ENCODE data around the gene TRIM7. TPM values are rescaled to one million over a fixed set of nuclear protein-coding genes. Genes with fewer than 3 reads are reported as not detected.
"Not testable (repeated sequence)": the region's sequence is repeated elsewhere in the genome, so short reads cannot be mapped to it uniquely, and the experiment has no call there.

The TRIM7 gene
- total RNA-seq, 1 donor from 2014 or later, result 20.8 TPM

DNA sequence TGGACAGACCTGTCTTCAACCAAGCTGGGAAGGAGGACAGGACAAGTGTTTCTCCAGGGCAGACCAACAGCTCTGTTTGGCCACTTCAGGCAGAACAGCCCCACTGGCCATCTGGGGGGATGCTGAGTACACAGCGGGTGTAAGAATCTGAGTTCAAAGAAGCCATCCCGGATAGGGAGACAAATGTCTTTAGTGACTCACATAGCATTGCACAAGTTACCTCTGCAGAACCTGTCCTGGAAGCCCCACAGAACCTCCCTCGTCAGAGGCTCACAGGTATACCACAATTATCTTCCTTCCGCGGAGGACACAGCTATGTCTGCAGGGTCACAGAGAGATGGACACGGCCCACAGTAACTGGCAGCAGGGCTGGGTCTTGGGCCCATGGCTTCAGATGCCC, 55.6 kb downstream of the TRIM7 start:
- Histone ChIP-seq H3K36me3 (ENCODE audit: control insufficient read depth, insufficient read depth, low read length) (no peaks in the 10 kb centered on the region), H3K27me3 (ENCODE audit: control insufficient read depth, insufficient read depth, low read length) (no peaks in the 10 kb centered on the region), H3K4me3 (ENCODE audit: low read depth, low read length) (no peak overlapping the region)
- DNase-seq (ENCODE audit: low read depth) (peak; percentile 63), FAIRE-seq (peak; percentile 73)
- TF ChIP-seq, protein P1, sequence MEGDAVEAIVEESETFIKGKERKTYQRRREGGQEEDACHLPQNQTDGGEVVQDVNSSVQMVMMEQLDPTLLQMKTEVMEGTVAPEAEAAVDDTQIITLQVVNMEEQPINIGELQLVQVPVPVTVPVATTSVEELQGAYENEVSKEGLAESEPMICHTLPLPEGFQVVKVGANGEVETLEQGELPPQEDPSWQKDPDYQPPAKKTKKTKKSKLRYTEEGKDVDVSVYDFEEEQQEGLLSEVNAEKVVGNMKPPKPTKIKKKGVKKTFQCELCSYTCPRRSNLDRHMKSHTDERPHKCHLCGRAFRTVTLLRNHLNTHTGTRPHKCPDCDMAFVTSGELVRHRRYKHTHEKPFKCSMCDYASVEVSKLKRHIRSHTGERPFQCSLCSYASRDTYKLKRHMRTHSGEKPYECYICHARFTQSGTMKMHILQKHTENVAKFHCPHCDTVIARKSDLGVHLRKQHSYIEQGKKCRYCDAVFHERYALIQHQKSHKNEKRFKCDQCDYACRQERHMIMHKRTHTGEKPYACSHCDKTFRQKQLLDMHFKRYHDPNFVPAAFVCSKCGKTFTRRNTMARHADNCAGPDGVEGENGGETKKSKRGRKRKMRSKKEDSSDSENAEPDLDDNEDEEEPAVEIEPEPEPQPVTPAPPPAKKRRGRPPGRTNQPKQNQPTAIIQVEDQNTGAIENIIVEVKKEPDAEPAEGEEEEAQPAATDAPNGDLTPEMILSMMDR (IDR thresholded peaks at IDR 0.05; ENCODE audit: insufficient read depth, low read length, severe bottlenecking), result no peak

DNA sequence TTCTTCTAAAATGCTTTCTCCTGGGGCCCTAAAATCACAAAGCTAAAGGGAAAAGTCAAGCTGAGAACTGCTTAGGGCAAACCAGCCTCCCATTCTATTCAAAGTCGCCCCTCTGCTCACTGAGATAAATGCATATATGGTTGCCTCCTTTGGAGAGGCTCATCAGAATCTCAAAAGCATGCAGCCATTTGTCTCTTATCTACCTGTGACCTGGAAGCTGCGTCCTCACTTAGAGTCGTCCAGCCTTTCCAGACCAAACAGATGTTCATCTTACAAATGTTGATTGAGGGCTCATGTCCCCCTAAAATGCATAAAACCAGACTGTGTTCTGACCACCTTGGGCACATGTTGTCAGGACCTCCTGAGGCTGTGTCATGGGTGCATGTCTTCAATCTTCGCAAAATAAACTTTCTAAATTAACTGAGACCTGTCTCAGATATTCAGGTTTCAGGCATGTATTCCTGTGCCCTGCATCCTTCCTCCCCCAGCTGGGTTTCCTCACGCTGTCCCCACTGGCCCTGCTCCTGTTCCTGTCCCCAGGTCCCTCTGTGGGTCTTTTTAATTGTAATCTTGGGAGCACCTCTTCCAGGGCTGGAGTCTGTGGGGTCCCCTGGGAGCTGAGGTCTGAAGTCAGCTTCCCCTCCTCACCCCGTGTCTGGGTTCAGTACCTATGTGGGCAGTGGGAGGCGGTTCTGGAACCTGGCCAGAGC, 57.9 kb downstream of the TRIM7 start, which contains the start of gene OR2V2:
TSS of gene OR2V2 (plus strand) at position 660 of the 710 bp plus-strand sequence. CDS start 7,357 bp downstream, outside the sequence.
- DNase-seq (ENCODE audit: low read depth); H3K27me3 ChIP-seq (ENCODE audit: control insufficient read depth, insufficient read depth, low read length); FAIRE-seq; H3K36me3 ChIP-seq (ENCODE audit: control insufficient read depth, insufficient read depth, low read length); H3K4me3 ChIP-seq (ENCODE audit: low read depth, low read length): not testable (repeated sequence)

DNA sequence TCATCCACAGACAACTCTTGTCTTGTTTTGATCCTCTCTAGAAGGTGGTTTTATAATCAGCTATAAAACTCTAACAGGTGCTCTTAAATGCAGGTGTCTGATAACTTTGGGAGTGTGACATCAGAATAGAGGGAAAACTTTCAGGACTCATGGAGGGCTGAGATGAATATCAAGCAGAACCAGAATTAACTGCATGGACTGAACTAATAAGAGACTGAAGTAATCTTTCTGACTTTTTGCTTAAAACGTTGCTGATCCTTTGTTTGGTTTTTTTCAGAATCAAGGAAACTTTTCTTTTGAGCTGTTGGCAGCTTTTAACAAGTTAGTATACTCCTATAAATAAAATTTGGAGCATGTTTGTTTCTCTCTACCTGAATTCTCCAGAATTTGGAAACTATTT, 59.9 kb downstream of the TRIM7 start:
- DNase-seq (ENCODE audit: low read depth), result no peak
- peaks cover 1% of the 10 kb centered on the region for H3K27me3 ChIP-seq (ENCODE audit: control insufficient read depth, insufficient read depth, low read length)
- no peak overlapping the region for H3K4me3 ChIP-seq (ENCODE audit: low read depth, low read length)
- H3K36me3 ChIP-seq (ENCODE audit: control insufficient read depth, insufficient read depth, low read length), result no peaks in the 10 kb centered on the region
- FAIRE-seq, result no peak
- TF ChIP-seq, protein P1 (IDR thresholded peaks at IDR 0.05; ENCODE audit: insufficient read depth, low read length, severe bottlenecking), result no peak

Other genes with a start within 250 kb of the TRIM7 start
- gene BTNL3, start 216.3 kb downstream of the TRIM7 start, total RNA-seq, result not detected in 2 replicates
- gene BTNL9, start 164.9 kb downstream of the TRIM7 start, total RNA-seq, result 0.13 TPM in 1 of 2 replicates, not detected in the other
- not detected in 2 replicates for gene OR2V1, start 74.0 kb downstream of the TRIM7 start, total RNA-seq
- not detected in 2 replicates for gene OR2V2, start 57.6 kb downstream of the TRIM7 start, total RNA-seq
- gene TRIM41, start 18.1 kb upstream of the TRIM7 start, total RNA-seq, result 10.3 and 26.0 TPM in 2 replicates
- 5,806 and 7,283 TPM in 2 replicates for gene RACK1, start 38.7 kb upstream of the TRIM7 start, total RNA-seq
- gene TRIM52, start 55.9 kb upstream of the TRIM7 start, total RNA-seq, result 1.3 and 2.2 TPM in 2 replicates
- gene OR4F3, start 162.1 kb upstream of the TRIM7 start, total RNA-seq, result not detected in 2 replicates

Measured in bronchial epithelial cell (primary cell).